K562 (cell line): ENCODE results near the gene TXNDC9. TPM values are rescaled to one million over a fixed set of nuclear protein-coding genes. Genes with fewer than 3 reads are reported as not detected.

Experiments used
- CBX8 ChIP-seq: fragments of 200-600 bp; sonication (generic); IDR thresholded peaks from 2 replicates; pipeline ENCODE4 v1.6.1; 2012; ENCODE audit warnings: borderline replicate concordance, mixed run types, low read depth, mild to moderate bottlenecking, moderate library complexity, mixed read lengths, low read length, control low read depth, inconsistent platforms; ENCODE audit not compliant: poor library complexity, severe bottlenecking; ENCODE audit errors: extremely low read depth
- DNMT1 ChIP-seq: fragments of 450-650 bp; IDR thresholded peaks from 2 replicates; pipeline ENCODE4 v1.6.1; 2016; ENCODE audit warnings: antibody characterized with exemption, mild to moderate bottlenecking
- EP400 ChIP-seq: fragments of 450-650 bp; IDR thresholded peaks from 2 replicates; pipeline ENCODE4 v1.6.1; 2017; ENCODE audit warnings: antibody characterized with exemption, mild to moderate bottlenecking, moderate library complexity
- ETV1 ChIP-seq: fragments of 450-650 bp; conservative IDR thresholded peaks from 2 replicates; pipeline ENCODE4 v1.6.1; 2016; ENCODE audit warnings: missing genetic modification characterization, control low read depth, low read depth, missing compliant biosample characterization
- FOSL1 ChIP-seq: fragments of 200-800 bp; sonication (Bioruptor generic); conservative IDR thresholded peaks from 2 replicates; pipeline ENCODE4 v1.6.1; 2016; ENCODE audit warnings: missing genetic modification characterization, missing compliant biosample characterization
- KLF6 ChIP-seq: fragments of 250-450 bp; sonication (Bioruptor Pico); IDR thresholded peaks from 2 replicates; pipeline ENCODE4 v1.4.0; 2020; ENCODE audit warnings: mild to moderate bottlenecking, moderate library complexity, borderline replicate concordance
- NR4A1 ChIP-seq, 2 experiments: fragments of 250-450 bp in 1 of 2; fragments of 450-650 bp in 1 of 2; sonication (Bioruptor Pico) in 1 of 2; IDR thresholded peaks; 2 replicates each; pipeline versions ENCODE4 v1.4.0 to v1.6.1; 2016 to 2020; ENCODE audit warnings: mild to moderate bottlenecking in 2 of 2, missing compliant biosample characterization in 1 of 2, missing genetic modification characterization in 1 of 2, moderate library complexity in 1 of 2
- POLR2AphosphoS5 ChIP-seq: IDR thresholded peaks from 2 replicates; pipeline ENCODE4 v1.6.1; 2011; ENCODE audit warnings: mild to moderate bottlenecking, low read depth, low read length, moderate library complexity; ENCODE audit not compliant: control insufficient read depth, insufficient read depth
- PURB ChIP-seq: sonication (generic); formaldehyde crosslinking; IDR thresholded peaks from 2 replicates; pipeline ENCODE4 v1.9.0; 2021; ENCODE audit warnings: low read depth, mild to moderate bottlenecking, missing genetic modification reagents
- RBM39 ChIP-seq: fragments of 200-400 bp; formaldehyde crosslinking; optimal IDR thresholded peaks from 2 replicates; pipeline ENCODE3; 2018; ENCODE audit warnings: low read depth, low read length
- RFX1 ChIP-seq: fragments of 450-650 bp; IDR thresholded peaks from 2 replicates; pipeline ENCODE4 v1.6.1; 2016; ENCODE audit warnings: mild to moderate bottlenecking, moderate library complexity
- SRSF9 ChIP-seq: fragments of 200-400 bp; formaldehyde crosslinking; IDR thresholded peaks from 2 replicates; pipeline ENCODE4 v1.6.1; 2017; ENCODE audit warnings: low read depth, low read length, borderline replicate concordance
- THAP12 ChIP-seq: fragments of 250-450 bp; sonication (Bioruptor Pico); IDR thresholded peaks from 2 replicates; pipeline ENCODE4 v1.9.0; 2021; ENCODE audit warnings: mild to moderate bottlenecking, inconsistent platforms
- XRCC5 ChIP-seq: fragments of 200-400 bp; formaldehyde crosslinking; IDR thresholded peaks from 2 replicates; pipeline ENCODE4 v1.6.1; 2017; ENCODE audit warnings: low read depth, mild to moderate bottlenecking, low read length
- ZBTB11 ChIP-seq, 3 experiments: fragments of 200-800 bp in 1 of 3; fragments of 250-450 bp in 1 of 3; fragments of 450-650 bp in 1 of 3; sonication (Bioruptor Pico) in 1 of 3; sonication (Bioruptor generic) in 1 of 3; formaldehyde crosslinking in 1 of 3; IDR thresholded peaks; 2 replicates each; pipeline versions ENCODE4 v1.6.1 to v1.8.0; 2016 to 2022; ENCODE audit warnings: mild to moderate bottlenecking in 2 of 3, missing genetic modification characterization in 2 of 3, missing compliant biosample characterization in 1 of 3, moderate library complexity in 1 of 3
- ZNF408 ChIP-seq: fragments of 250-450 bp; sonication (Bioruptor Pico); IDR thresholded peaks from 2 replicates; pipeline ENCODE4 v1.4.0; 2020; ENCODE audit warnings: low read depth, mild to moderate bottlenecking, moderate library complexity
- ZNF41 ChIP-seq: fragments of 250-450 bp; sonication (Bioruptor Pico); conservative IDR thresholded peaks from 2 replicates; pipeline ENCODE4 v1.4.0; 2020; ENCODE audit warnings: mild to moderate bottlenecking
- ZNF655 ChIP-seq: fragments of 250-450 bp; sonication (Bioruptor Pico); IDR thresholded peaks from 2 replicates; pipeline ENCODE4 v1.5.0; 2021
- ZSCAN32 ChIP-seq: fragments of 450-650 bp; formaldehyde crosslinking; IDR thresholded peaks from 2 replicates; pipeline ENCODE4 v1.4.0; 2020; ENCODE audit warnings: mild to moderate bottlenecking, moderate library complexity
- polyA plus RNA-seq, 8 experiments: library from polyadenylated mRNA; depleted of rRNA in 4 of 8; stranded (reverse) in 5 of 8; unstranded in 3 of 8; fragments of >200 nt; fragmentation: Nextera tagmentation in 2 of 8; fragmentation: Illumina TruSeq in 1 of 8; extraction: Ambion mirVana in 2 of 8; extraction: Trizol in 1 of 8; gene quantifications; 2 replicates each; pipeline versions ENCODE4 v1.2.1 to v1.2.3, GENCODE V29; 2011 to 2014; ENCODE audit warnings: inconsistent platforms in 1 of 8, missing spikeins in 1 of 8
- total RNA-seq, 7 experiments: library from RNA; depleted of rRNA in 6 of 7; stranded (reverse); fragments of >200 nt in 6 of 7; fragmentation: Illumina TruSeq in 2 of 7; extraction: Trizol in 2 of 7; gene quantifications; 2 replicates each; pipeline versions ENCODE4 v1.2.1 to v1.2.3, GENCODE V29; 2011 to 2021; ENCODE audit warnings: low replicate concordance in 1 of 7

Gene TXNDC9
- total and polyA plus RNA-seq, 9 of the 15 experiments (the other 6 are each of a cell fraction or from before 2014, with no cell fraction given), result 37.5 to 211 (median 65.5) TPM

- TF ChIP-seq ZBTB11 (CRISPR knock-in tag; IDR thresholded peaks at IDR 0.05) (peak; percentile 93 to 99 (median 99)), NR4A1 (CRISPR knock-in tag; IDR thresholded peaks at IDR 0.05) (no peak), NR4A1 (tag; IDR thresholded peaks at IDR 0.05) (0 out of 2 replicates have a peak, but pooled peaks have one; percentile 52), DNMT1 (no peak), RFX1 (peak; percentile 51; the same call in 1 of the 2 replicates), CBX8 (no peak), ZNF41 (CRISPR knock-in tag) (no peak), THAP12 (CRISPR knock-in tag) (0 out of 2 replicates have a peak, but pooled peaks have one; percentile 6), KLF6 (CRISPR knock-in tag) (no peak), ZNF655 (CRISPR knock-in tag) (no peak), RBM39 (no peak), SRSF9 (no peak), ZNF408 (CRISPR knock-in tag) (no peak), FOSL1 (tag) (no peak), ETV1 (peak; percentile 91), EP400 (peak; percentile 84), XRCC5 (no peak), PURB (CRISPR knock-in tag) (no peak), ZSCAN32 (CRISPR knock-in tag) (no peak), POLR2AphosphoS5 (peak; percentile 94)
Measured at GRCh38 chr2:99335911-99336803, at the start of gene TXNDC9 (continued).
